Measurements from ENCODE around the gene HMGN4. TPM values are rescaled to one million over a fixed set of nuclear protein-coding genes. Genes with fewer than 3 reads are reported as not detected.
A peak's percentile ranks its signal among the peaks of the same experiment; 100 is the strongest.
"Not testable (repeated sequence)": the region's sequence is repeated elsewhere in the genome, so short reads cannot be mapped to it uniquely, and the experiment has no call there.

Gene HMGN4
- total RNA-seq, 1 experiment from 2014 or later, result 54.8 TPM

DNA sequence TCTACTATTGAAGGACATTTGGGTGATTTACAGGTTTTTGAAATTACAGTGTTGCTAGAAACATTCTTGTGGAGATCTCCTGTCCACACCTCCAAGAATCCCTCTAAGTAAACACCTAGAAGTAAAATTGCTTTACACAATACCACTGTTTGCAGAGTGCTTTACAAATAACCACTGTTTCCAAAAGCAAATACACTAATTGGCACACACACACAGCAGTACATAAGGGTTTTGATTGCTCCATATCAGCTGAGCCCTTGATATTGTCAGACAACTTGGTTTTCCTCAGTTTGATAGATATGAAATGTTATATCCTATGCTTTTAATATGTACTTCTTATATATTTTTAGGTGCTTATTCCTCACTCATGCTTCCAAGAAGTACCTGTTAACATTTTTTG, 6.3 kb downstream of the HMGN4 start:
- no peaks in the 10 kb centered on the region for H4K20me1 ChIP-seq (ENCODE audit: low read length)
- no peak for DNase-seq
- no peaks in the 10 kb centered on the region for H3K9me2 ChIP-seq (replicated peaks; ENCODE audit: low read length)
- intact Hi-C loops (cut with micrococcal nuclease), result no loop called here
- peak; percentile 22; the same call in 1 of the 2 replicates for ATAC-seq
- no peak overlapping the region for H3K4me2 ChIP-seq (ENCODE audit: low read length)
- POLR2A ChIA-PET (ENCODE audit: unreplicated experiment), result no interaction called here
- peaks cover 23% of the 10 kb centered on the region for H3K79me2 ChIP-seq (ENCODE audit: low read length)
- H3K4me1 ChIP-seq (ENCODE audit: insufficient read depth, low read length), result peaks cover 4% of the 10 kb centered on the region
- H3K9ac ChIP-seq (ENCODE audit: low read length), result no peak overlapping the region
- no peak overlapping the region for H3K4me3 ChIP-seq (ENCODE audit: low read length)
- H2AFZ ChIP-seq (ENCODE audit: low read length), result no peak overlapping the region
- no TSS peak for BruUV-seq (replicated peaks)
- peaks cover 15% of the 10 kb centered on the region for H3K36me3 ChIP-seq (ENCODE audit: low read depth, low read length)
- H3K27me3 ChIP-seq (ENCODE audit: low read length), result no peaks in the 10 kb centered on the region
- H3K9me3 ChIP-seq (ENCODE audit: low read length), result no peaks in the 10 kb centered on the region
- TF ChIP-seq EZH2phosphoT487 (IDR thresholded peaks at IDR 0.05; ENCODE audit: borderline replicate concordance, low read length) (no peak), EZH2 (IDR thresholded peaks at IDR 0.05; ENCODE audit: low read length, unreplicated experiment) (no peak)
- TF ChIP-seq, protein P1, sequence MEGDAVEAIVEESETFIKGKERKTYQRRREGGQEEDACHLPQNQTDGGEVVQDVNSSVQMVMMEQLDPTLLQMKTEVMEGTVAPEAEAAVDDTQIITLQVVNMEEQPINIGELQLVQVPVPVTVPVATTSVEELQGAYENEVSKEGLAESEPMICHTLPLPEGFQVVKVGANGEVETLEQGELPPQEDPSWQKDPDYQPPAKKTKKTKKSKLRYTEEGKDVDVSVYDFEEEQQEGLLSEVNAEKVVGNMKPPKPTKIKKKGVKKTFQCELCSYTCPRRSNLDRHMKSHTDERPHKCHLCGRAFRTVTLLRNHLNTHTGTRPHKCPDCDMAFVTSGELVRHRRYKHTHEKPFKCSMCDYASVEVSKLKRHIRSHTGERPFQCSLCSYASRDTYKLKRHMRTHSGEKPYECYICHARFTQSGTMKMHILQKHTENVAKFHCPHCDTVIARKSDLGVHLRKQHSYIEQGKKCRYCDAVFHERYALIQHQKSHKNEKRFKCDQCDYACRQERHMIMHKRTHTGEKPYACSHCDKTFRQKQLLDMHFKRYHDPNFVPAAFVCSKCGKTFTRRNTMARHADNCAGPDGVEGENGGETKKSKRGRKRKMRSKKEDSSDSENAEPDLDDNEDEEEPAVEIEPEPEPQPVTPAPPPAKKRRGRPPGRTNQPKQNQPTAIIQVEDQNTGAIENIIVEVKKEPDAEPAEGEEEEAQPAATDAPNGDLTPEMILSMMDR (conservative IDR thresholded peaks at IDR 0.05; ENCODE audit: low read depth, low read length), result no peak
- H3K27ac ChIP-seq (ENCODE audit: low read length), result no peak overlapping the region
- CTCF ChIA-PET, result no interaction called here
- no peaks in the 10 kb centered on the region for H3F3A ChIP-seq (ENCODE audit: low read length, unreplicated experiment)

- Histone ChIP-seq H2AFZ (ENCODE audit: low read length) (no peak overlapping the region), H3K4me1 (ENCODE audit: insufficient read depth, low read length) (no peaks in the 10 kb centered on the region; the same call in 1 of the 2 replicates), H3K36me3 (ENCODE audit: low read depth, low read length) (peaks cover 15% of the 10 kb centered on the region), H3K4me3 (ENCODE audit: low read length) (no peak overlapping the region), H4K20me1 (ENCODE audit: low read length) (no peaks in the 10 kb centered on the region), H3K9ac (ENCODE audit: low read length) (no peak overlapping the region), H3K9me2 (replicated peaks; ENCODE audit: low read length) (no peaks in the 10 kb centered on the region), H3K9me3 (ENCODE audit: low read length) (no peaks in the 10 kb centered on the region), H3K4me2 (ENCODE audit: low read length) (no peak overlapping the region), H3F3A (ENCODE audit: low read length, unreplicated experiment) (no peaks in the 10 kb centered on the region), H3K79me2 (ENCODE audit: low read length) (peaks cover 14% of the 10 kb centered on the region), H3K27ac (ENCODE audit: low read length) (no peak overlapping the region), H3K27me3 (ENCODE audit: low read length) (no peaks in the 10 kb centered on the region)
- intact Hi-C loops (cut with micrococcal nuclease), result no loop called here
- TF ChIP-seq, protein P1 (conservative IDR thresholded peaks at IDR 0.05; ENCODE audit: low read depth, low read length), result no peak
- TF ChIP-seq EZH2phosphoT487 (IDR thresholded peaks at IDR 0.05; ENCODE audit: borderline replicate concordance, low read length) (no peak), EZH2 (IDR thresholded peaks at IDR 0.05; ENCODE audit: low read length, unreplicated experiment) (no peak)
- ChIA-PET POLR2A (ENCODE audit: unreplicated experiment) (no interaction called here), CTCF (no interaction called here)
- ATAC-seq (no peak), DNase-seq (no peak)
- BruUV-seq (replicated peaks), result no TSS peak
These were observed 7.5 kb downstream of the HMGN4 start for GRCh38 chr6:26545627-26546026.

DNA sequence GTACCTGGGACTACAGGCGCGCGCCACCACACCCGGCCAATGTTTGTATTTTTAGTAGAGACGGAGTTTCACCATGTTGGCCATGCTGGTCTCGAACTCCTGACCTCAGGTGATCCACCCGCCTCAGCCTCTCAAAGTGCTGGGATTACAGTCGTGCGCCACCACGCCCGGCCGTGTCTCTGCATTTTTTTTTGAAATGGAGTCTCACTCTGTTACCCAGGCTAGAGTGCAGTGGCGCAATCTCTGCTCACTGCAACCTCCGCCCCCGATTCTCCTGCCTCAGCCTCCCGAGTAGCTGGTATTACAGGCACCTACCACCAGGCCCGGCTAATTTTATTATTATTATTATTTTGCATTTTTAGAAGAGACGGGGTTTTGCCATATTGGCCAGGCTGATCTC, 9.2 kb downstream of the HMGN4 start:
- H3K9me3 ChIP-seq (ENCODE audit: low read length); ATAC-seq; H3K27ac ChIP-seq (ENCODE audit: low read length); DNase-seq; H2AFZ ChIP-seq (ENCODE audit: low read length); H3K4me2 ChIP-seq (ENCODE audit: low read length); H3F3A ChIP-seq (ENCODE audit: low read length, unreplicated experiment); H3K4me1 ChIP-seq (ENCODE audit: insufficient read depth, low read length); BruUV-seq (replicated peaks); H3K79me2 ChIP-seq (ENCODE audit: low read length); H3K9me2 ChIP-seq (replicated peaks; ENCODE audit: low read length); H4K20me1 ChIP-seq (ENCODE audit: low read length); H3K9ac ChIP-seq (ENCODE audit: low read length); H3K27me3 ChIP-seq (ENCODE audit: low read length); intact Hi-C loops (cut with micrococcal nuclease); CTCF ChIA-PET; H3K4me3 ChIP-seq (ENCODE audit: low read length): not testable (repeated sequence)
- POLR2A ChIA-PET (ENCODE audit: unreplicated experiment), result interaction anchor here (0.5 to 0.7 kb wide), 2 partner anchors 313 to 547 kb away, joined by 5 to 11 read pairs; no protein-coding TSS in a partner anchor
- peaks cover 14% of the 10 kb centered on the region for H3K36me3 ChIP-seq (ENCODE audit: low read depth, low read length)
